MM.1S (cell line): ENCODE measurements around the gene KIAA0513.

Experiments used
- DNase-seq: peaks from one replicate; pipeline ENCODE4 v3.0.0-alpha.2; 2015
- H2AFZ ChIP-seq: fragments of 300-600 bp; sonication (generic); 2 replicates; pipeline ENCODE4 v1.6.0; 2016; ENCODE audit warnings: antibody characterized with exemption, low read length
- H3F3A ChIP-seq: fragments of 300-600 bp; sonication (generic); 2 replicates; pipeline ENCODE4 v1.6.1; 2016; ENCODE audit warnings: mild to moderate bottlenecking, antibody characterized with exemption, low read length, moderate library complexity, mixed read lengths; ENCODE audit not compliant: insufficient read depth
- H3K27ac ChIP-seq: fragments of 300-600 bp; sonication (generic); 2 replicates; pipeline ENCODE4 v1.5.1; 2016; ENCODE audit warnings: mild to moderate bottlenecking, low read length
- H3K27me3 ChIP-seq: fragments of 300-600 bp; sonication (generic); replicated peaks from 2 replicates; pipeline ENCODE4 v1.6.0; 2016; ENCODE audit warnings: low read length; ENCODE audit not compliant: insufficient read depth
- H3K36me3 ChIP-seq: fragments of 300-600 bp; sonication (generic); replicated peaks from 2 replicates; pipeline ENCODE4 v1.6.1; 2016; ENCODE audit warnings: mild to moderate bottlenecking, low read length, mixed read lengths; ENCODE audit not compliant: insufficient read depth
- H3K4me1 ChIP-seq: fragments of 300-600 bp; sonication (generic); 2 replicates; pipeline ENCODE4 v1.6.1; 2016; ENCODE audit warnings: low read length, mixed read lengths
- H3K4me2 ChIP-seq: fragments of 300-600 bp; sonication (generic); 2 replicates; pipeline ENCODE4 v1.6.0; 2016; ENCODE audit warnings: low read depth, low read length
- H3K4me3 ChIP-seq: fragments of 300-600 bp; sonication (generic); 2 replicates; pipeline ENCODE4 v1.5.1; 2016; ENCODE audit warnings: low read length, mixed read lengths
- H3K79me2 ChIP-seq: fragments of 300-600 bp; sonication (generic); 2 replicates; pipeline ENCODE4 v1.6.1; 2016; ENCODE audit warnings: mixed run types, low read length, mixed read lengths
- H3K9ac ChIP-seq: fragments of 300-600 bp; sonication (generic); 2 replicates; pipeline ENCODE4 v1.6.1; 2016; ENCODE audit warnings: low read length, mixed read lengths
- H3K9me2 ChIP-seq: fragments of 300-600 bp; sonication (generic); replicated peaks from 2 replicates; pipeline ENCODE4 v1.6.1; 2016; ENCODE audit warnings: mild to moderate bottlenecking, low read length, mixed read lengths; ENCODE audit not compliant: insufficient read depth
- H3K9me3 ChIP-seq: fragments of 300-600 bp; sonication (generic); replicated peaks from 2 replicates; pipeline ENCODE4 v1.6.1; 2016; ENCODE audit warnings: mild to moderate bottlenecking, low read length, mixed read lengths; ENCODE audit not compliant: insufficient read depth
- H4K20me1 ChIP-seq: fragments of 300-600 bp; sonication (generic); 2 replicates; pipeline ENCODE4 v1.6.1; 2016; ENCODE audit warnings: mild to moderate bottlenecking, low read length, moderate library complexity, mixed read lengths; ENCODE audit not compliant: insufficient read depth
- EZH2 ChIP-seq: fragments of 300-600 bp; sonication (generic); optimal IDR thresholded peaks from 2 replicates; pipeline ENCODE3; 2017; ENCODE audit warnings: low read depth, mild to moderate bottlenecking, antibody characterized with exemption, low read length, mixed read lengths
- EZH2phosphoT487 ChIP-seq: fragments of 300-600 bp; sonication (generic); IDR thresholded peaks from 2 replicates; pipeline ENCODE4 v1.6.1; 2018; ENCODE audit warnings: antibody characterized with exemption, low read length
- TF ChIP-seq, protein P1 (sequence below): fragments of 300-600 bp; sonication (generic); IDR thresholded peaks from 2 replicates; pipeline ENCODE4 v1.5.1; 2016; ENCODE audit warnings: antibody characterized with exemption, low read length, mixed read lengths

Gene KIAA0513

DNA sequence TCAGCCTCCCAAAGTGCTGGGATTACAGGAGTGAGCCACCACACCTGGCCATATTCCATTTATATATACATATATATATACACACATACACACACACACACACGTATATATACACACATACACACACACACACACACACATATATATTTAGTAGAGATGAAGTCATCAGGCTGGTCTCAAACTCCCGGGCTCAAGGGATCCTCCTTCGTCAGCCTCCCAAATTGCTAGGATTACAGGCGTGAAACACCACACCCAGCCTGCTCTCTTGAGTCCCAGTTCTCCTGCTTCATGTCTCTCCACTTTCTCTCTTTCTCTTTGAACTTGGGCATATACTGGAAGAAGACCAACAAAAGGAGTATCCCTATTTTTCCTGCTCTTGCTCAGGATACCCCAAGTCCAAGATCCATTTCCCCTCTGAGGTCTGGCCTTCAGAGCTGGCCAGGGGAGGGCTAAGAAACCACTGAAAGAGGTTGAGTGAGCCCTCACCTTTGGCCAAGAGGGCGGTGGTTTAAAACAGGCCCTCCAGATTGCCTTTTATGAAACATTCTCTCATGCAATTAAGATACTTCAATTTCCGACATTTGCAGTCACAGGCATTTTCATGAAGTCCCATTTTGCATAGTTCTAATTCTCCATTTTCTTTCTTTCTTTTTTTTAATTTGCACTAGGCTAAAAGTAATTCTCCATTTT is 46.8 kb downstream of the KIAA0513 start:
- no peak for TF ChIP-seq EZH2phosphoT487
- no peak overlapping the region for H3K4me3 ChIP-seq
- no peaks in the 10 kb centered on the region for H4K20me1 ChIP-seq
- no peaks in the 10 kb centered on the region for H3K9me3 ChIP-seq
- no peaks in the 10 kb centered on the region for H3K36me3 ChIP-seq
- DNase-seq, result no peak
- H3K79me2 ChIP-seq, result no peaks in the 10 kb centered on the region
- H3K4me2 ChIP-seq, result no peak overlapping the region
- H3K9me2 ChIP-seq, result no peaks in the 10 kb centered on the region
- no peak overlapping the region for H3K9ac ChIP-seq
- no peak overlapping the region for H2AFZ ChIP-seq
- H3K4me1 ChIP-seq, result no peaks in the 10 kb centered on the region
- H3K27ac ChIP-seq, result no peak overlapping the region
- H3F3A ChIP-seq, result no peaks in the 10 kb centered on the region
- H3K27me3 ChIP-seq, result no peaks in the 10 kb centered on the region

DNA sequence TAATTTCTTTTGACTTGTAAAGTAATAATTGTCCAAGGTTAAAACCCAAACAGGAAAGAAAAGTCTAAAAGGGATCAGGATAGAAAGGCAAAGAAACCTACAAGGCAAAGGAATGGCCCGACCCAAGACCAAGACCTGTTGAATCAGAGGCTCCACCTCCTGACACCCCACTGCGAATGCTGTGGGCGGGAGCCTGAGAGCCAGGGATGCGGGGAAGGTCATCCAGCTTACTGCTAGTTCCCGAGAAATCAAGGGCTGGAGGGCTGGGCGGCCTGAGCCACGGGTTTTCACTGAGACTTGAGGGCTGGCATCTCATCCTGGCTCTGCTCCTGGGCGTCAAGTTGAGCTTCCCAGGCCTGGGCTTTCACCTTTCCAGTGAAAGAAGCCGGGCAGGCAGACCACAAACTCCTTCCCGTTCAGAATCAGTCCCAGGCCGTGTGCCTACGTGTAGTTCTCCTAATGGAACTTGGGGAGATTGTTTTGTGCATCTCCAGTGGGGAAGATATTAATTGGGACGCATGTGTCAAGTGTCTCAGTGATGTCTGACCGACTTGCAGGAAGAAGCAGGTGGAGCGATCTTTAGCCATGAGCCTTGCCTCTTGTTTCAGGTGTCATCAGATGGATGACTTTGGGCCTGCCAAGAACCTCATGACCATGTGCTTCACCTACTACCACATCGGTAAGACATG is 47.8 kb downstream of the KIAA0513 start:
- TF ChIP-seq, protein P1, sequence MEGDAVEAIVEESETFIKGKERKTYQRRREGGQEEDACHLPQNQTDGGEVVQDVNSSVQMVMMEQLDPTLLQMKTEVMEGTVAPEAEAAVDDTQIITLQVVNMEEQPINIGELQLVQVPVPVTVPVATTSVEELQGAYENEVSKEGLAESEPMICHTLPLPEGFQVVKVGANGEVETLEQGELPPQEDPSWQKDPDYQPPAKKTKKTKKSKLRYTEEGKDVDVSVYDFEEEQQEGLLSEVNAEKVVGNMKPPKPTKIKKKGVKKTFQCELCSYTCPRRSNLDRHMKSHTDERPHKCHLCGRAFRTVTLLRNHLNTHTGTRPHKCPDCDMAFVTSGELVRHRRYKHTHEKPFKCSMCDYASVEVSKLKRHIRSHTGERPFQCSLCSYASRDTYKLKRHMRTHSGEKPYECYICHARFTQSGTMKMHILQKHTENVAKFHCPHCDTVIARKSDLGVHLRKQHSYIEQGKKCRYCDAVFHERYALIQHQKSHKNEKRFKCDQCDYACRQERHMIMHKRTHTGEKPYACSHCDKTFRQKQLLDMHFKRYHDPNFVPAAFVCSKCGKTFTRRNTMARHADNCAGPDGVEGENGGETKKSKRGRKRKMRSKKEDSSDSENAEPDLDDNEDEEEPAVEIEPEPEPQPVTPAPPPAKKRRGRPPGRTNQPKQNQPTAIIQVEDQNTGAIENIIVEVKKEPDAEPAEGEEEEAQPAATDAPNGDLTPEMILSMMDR, result no peak
- TF ChIP-seq EZH2phosphoT487 (no peak), EZH2 (no peak)
- Histone ChIP-seq H3K4me2 (no peak overlapping the region), H3K9me3 (no peaks in the 10 kb centered on the region), H3K9me2 (no peaks in the 10 kb centered on the region), H3K9ac (no peak overlapping the region), H4K20me1 (no peaks in the 10 kb centered on the region), H3K4me3 (no peak overlapping the region), H3K27ac (no peak overlapping the region), H3K79me2 (no peaks in the 10 kb centered on the region), H3K4me1 (no peaks in the 10 kb centered on the region), H3F3A (no peaks in the 10 kb centered on the region), H3K27me3 (no peaks in the 10 kb centered on the region), H3K36me3 (no peaks in the 10 kb centered on the region), H2AFZ (no peak overlapping the region)
- DNase-seq, result no peak

DNA sequence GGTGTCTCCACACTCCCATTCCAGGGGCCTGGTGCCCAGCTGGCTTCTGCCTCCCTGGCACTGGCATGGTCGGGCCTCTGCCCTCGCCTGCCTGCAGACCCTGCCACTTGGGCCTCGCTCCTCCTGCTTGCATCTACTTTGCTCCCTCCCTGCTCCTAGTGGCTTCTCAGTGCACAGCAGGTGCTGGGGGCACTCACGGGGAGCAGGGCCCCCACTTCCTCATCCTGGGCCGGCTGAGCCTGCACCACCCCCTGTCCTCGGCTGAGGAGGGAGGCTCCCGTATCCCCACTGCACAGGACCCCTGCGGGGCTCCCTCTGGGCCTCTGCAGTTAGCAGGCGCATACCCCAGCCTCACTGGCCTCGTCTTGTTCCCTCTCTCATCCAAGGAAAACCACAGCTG is 49.4 kb downstream of the KIAA0513 start:
- H3K4me2 ChIP-seq, result no peak overlapping the region
- H3K4me3 ChIP-seq, result no peak overlapping the region
- H3K36me3 ChIP-seq, result no peaks in the 10 kb centered on the region
- H3K27me3 ChIP-seq, result no peaks in the 10 kb centered on the region
- H4K20me1 ChIP-seq, result no peaks in the 10 kb centered on the region
- H3K9me3 ChIP-seq, result no peaks in the 10 kb centered on the region
- H3K9ac ChIP-seq, result no peak overlapping the region
- DNase-seq, result no peak
- TF ChIP-seq, protein P1, result no peak
- TF ChIP-seq EZH2phosphoT487 (no peak), EZH2 (no peak)
- H3F3A ChIP-seq, result no peaks in the 10 kb centered on the region
- no peaks in the 10 kb centered on the region for H3K9me2 ChIP-seq
- no peak overlapping the region for H3K27ac ChIP-seq
- no peaks in the 10 kb centered on the region for H3K79me2 ChIP-seq
- no peaks in the 10 kb centered on the region for H3K4me1 ChIP-seq
- no peak overlapping the region for H2AFZ ChIP-seq

DNA sequence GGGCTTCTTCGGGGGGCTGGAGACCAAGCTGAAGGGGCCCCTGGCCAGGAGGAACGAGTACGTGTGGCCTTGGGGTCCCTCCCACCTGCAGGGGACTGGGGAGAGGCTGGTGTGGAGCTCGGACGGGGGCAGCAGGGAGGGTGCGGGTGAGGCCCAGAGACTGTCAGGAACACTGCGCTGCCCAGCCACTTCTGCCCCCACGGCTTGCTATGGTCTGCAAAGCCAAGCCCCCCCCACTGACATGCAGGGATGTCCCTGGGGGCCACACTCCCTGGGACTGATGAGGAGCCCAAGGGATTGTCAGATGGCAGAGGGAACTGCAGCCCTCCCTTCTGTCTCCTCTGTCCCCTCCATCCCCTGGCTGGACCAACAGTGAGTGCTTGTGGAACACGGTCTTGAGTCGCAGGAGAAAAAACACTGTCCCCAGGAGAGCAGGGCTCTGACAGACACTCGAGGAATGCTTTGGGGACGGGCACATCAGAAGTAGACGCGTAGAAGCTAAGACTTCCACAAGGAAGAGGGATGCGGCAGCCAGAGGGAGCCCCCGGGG is 50.1 kb downstream of the KIAA0513 start:
- Histone ChIP-seq H3F3A (no peaks in the 10 kb centered on the region), H3K9ac (no peak overlapping the region), H2AFZ (no peak overlapping the region), H3K9me2 (no peaks in the 10 kb centered on the region), H3K27me3 (no peaks in the 10 kb centered on the region), H3K79me2 (no peaks in the 10 kb centered on the region), H3K4me1 (no peaks in the 10 kb centered on the region), H3K9me3 (no peaks in the 10 kb centered on the region), H3K4me2 (no peak overlapping the region), H3K36me3 (no peaks in the 10 kb centered on the region), H3K4me3 (no peak overlapping the region), H3K27ac (no peak overlapping the region), H4K20me1 (no peaks in the 10 kb centered on the region)
- TF ChIP-seq, protein P1, result no peak
- TF ChIP-seq EZH2phosphoT487 (no peak), EZH2 (no peak)
- DNase-seq, result no peak
